ENCODE data around the gene MYCL. TPM values are rescaled to one million over a fixed set of nuclear protein-coding genes. Genes with fewer than 3 reads are reported as not detected.

Gene MYCL
- total RNA-seq, 2 donors from 2014 or later, result 0.42 to 3.9 TPM

- no peaks in the 10 kb centered on the region for H3K9me3 ChIP-seq
- ATAC-seq (ENCODE audit: insufficient number of reproducible peaks, low FRiP score, low read depth), result no peak
- H3K27me3 ChIP-seq (replicated peaks; ENCODE audit: insufficient read depth), result no peaks in the 10 kb centered on the region
- no peak overlapping the region for H3K27ac ChIP-seq
- H3K4me1 ChIP-seq (ENCODE audit: control insufficient read depth in 1 of 2, low read depth in 2 of 2), result no peaks in the 10 kb centered on the region
- DNase-seq (ENCODE audit: low spot score), result no peak
- peaks cover 2% of the 10 kb centered on the region for H3K36me3 ChIP-seq
- TF ChIP-seq, protein P1, sequence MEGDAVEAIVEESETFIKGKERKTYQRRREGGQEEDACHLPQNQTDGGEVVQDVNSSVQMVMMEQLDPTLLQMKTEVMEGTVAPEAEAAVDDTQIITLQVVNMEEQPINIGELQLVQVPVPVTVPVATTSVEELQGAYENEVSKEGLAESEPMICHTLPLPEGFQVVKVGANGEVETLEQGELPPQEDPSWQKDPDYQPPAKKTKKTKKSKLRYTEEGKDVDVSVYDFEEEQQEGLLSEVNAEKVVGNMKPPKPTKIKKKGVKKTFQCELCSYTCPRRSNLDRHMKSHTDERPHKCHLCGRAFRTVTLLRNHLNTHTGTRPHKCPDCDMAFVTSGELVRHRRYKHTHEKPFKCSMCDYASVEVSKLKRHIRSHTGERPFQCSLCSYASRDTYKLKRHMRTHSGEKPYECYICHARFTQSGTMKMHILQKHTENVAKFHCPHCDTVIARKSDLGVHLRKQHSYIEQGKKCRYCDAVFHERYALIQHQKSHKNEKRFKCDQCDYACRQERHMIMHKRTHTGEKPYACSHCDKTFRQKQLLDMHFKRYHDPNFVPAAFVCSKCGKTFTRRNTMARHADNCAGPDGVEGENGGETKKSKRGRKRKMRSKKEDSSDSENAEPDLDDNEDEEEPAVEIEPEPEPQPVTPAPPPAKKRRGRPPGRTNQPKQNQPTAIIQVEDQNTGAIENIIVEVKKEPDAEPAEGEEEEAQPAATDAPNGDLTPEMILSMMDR (IDR thresholded peaks at IDR 0.05), result no peak
- no peak overlapping the region for H3K4me3 ChIP-seq
Measured at GRCh38 chr1:39852214-39852791, 49.4 kb downstream of the MYCL start.

DNA sequence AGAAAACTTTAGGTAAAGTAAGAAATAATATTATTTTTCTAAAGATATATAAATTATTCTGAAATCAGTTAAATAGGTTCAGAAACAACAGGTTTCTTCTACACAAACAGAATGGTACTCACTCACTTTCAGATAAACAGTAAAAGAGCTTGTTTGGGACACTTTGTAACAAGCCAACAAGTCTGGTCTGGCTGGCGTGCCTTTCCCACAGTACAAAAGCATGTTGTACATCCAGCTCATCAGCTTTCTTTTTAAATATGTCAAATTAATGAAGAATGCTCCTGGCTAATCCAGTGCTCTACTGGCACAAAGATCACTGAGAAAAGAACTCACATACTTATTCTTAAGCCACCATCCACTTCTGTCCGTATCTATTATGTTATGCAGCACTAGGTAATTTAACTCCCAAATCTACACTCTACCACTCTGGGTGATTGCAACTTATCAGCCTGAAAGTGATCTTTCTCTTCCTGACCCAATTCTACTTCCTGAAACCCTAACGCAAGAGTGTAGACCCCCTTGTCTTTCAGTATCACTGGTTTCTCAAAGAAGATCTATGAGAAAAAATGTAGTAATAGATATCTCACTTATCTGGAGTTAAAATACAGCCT is 51.0 kb downstream of the MYCL start:
- H3K27me3 ChIP-seq (replicated peaks; ENCODE audit: insufficient read depth), result no peaks in the 10 kb centered on the region
- no peak for ATAC-seq (ENCODE audit: insufficient number of reproducible peaks, low FRiP score, low read depth)

GRCh38 chr1:39849203-39849602 is 52.5 kb downstream of the MYCL start:
- TF ChIP-seq, protein P1 (IDR thresholded peaks at IDR 0.05), result no peak
- H3K9me3 ChIP-seq, result no peaks in the 10 kb centered on the region
- peaks cover 0 to 16% of the 10 kb centered on the region in 2 donors for H3K4me1 ChIP-seq (ENCODE audit: control insufficient read depth in 1 of 2, low read depth in 2 of 2)
- no peak overlapping the region for H3K27ac ChIP-seq
- H3K27me3 ChIP-seq (replicated peaks; ENCODE audit: insufficient read depth), result no peaks in the 10 kb centered on the region
- H3K4me3 ChIP-seq, result no peak overlapping the region
- DNase-seq (ENCODE audit: low spot score) (no peak), ATAC-seq (ENCODE audit: insufficient number of reproducible peaks, low FRiP score, low read depth) (no peak)
- peaks cover 5% of the 10 kb centered on the region for H3K36me3 ChIP-seq

More for the DNA sequence above, 51.0 kb downstream of the MYCL start:
- no peak overlapping the region for H3K27ac ChIP-seq
- TF ChIP-seq, protein P1 (IDR thresholded peaks at IDR 0.05), result no peak
- H3K4me3 ChIP-seq, result no peak overlapping the region
- H3K4me1 ChIP-seq (ENCODE audit: control insufficient read depth in 1 of 2, low read depth in 2 of 2), result peaks cover 0 to 7% of the 10 kb centered on the region in 2 donors
- no peak for DNase-seq (ENCODE audit: low spot score)
- peaks cover 5% of the 10 kb centered on the region for H3K36me3 ChIP-seq
- no peaks in the 10 kb centered on the region for H3K9me3 ChIP-seq

GRCh38 chr1:39847940-39848339 is 53.8 kb downstream of the MYCL start:
- Histone ChIP-seq H3K27ac (no peak overlapping the region), H3K9me3 (no peaks in the 10 kb centered on the region), H3K36me3 (peaks cover 11% of the 10 kb centered on the region), H3K4me1 (ENCODE audit: control insufficient read depth in 1 of 2, low read depth in 2 of 2) (peaks cover 0 to 16% of the 10 kb centered on the region in 2 donors), H3K27me3 (replicated peaks; ENCODE audit: insufficient read depth) (no peaks in the 10 kb centered on the region), H3K4me3 (no peak overlapping the region)
- ATAC-seq (ENCODE audit: insufficient number of reproducible peaks, low FRiP score, low read depth) (no peak), DNase-seq (ENCODE audit: low spot score) (no peak)
- TF ChIP-seq, protein P1 (IDR thresholded peaks at IDR 0.05), result no peak

- DNase-seq (ENCODE audit: low spot score), result no peak
- no peaks in the 10 kb centered on the region for H3K27me3 ChIP-seq (replicated peaks; ENCODE audit: insufficient read depth)
- TF ChIP-seq, protein P1 (IDR thresholded peaks at IDR 0.05), result no peak
- peaks cover 16% of the 10 kb centered on the region for H3K36me3 ChIP-seq
- H3K4me3 ChIP-seq, result no peak overlapping the region
- H3K27ac ChIP-seq, result no peak overlapping the region
- H3K9me3 ChIP-seq, result no peaks in the 10 kb centered on the region
- no peak for ATAC-seq (ENCODE audit: insufficient number of reproducible peaks, low FRiP score, low read depth)
- H3K4me1 ChIP-seq (ENCODE audit: control insufficient read depth in 1 of 2, low read depth in 2 of 2), result peaks cover 0 to 16% of the 10 kb centered on the region in 2 donors
Measured at GRCh38 chr1:39846796-39847195, 54.9 kb downstream of the MYCL start.

Data from thoracic aorta (tissue), 2 donors.